ENCODE data around the gene HPCA.
A peak's percentile ranks its signal among the peaks of the same experiment; 100 is the strongest.

HPCA gene

DNA sequence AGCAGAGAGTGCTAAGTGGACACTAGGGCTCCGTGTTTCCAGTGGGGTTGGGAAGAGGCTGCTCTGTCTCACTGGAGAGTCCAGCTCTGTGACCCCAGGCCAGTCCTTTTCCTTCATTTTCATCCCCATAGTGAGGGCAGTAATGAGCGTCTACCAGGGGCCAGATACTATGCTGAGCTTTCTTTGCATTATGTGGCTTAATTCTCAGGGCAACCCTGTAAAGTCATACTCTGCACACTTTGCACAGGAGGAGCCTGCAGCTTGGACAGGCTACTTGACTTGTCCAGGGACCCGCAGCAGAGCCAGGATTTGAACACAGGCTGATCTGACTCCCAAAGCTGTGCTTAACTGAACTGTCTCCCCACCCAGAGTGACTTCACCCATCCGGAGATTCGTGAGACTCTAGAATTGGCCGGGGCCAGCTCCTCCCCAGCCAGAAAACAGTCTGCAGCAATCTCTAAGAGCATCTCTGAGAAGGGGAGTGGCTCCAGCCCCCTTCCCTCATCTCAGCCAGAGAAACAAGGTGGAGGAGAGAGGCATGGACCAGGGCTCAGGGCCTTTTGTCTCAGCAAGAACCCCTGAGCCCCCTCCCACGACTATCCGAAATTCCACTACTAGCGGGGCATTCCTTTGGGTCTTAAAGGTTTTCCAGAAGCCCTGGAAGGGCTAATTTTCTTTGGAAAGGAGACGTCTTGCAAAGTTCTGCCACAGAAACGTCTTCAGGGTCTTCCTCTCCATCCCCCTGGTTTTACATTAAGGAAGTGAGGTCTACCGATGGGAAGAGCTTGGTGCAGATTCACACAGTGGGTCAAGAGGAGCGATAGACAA, 14.7 kb upstream of the HPCA start:
- DNase-seq (ENCODE audit: low spot score), result peak; percentile 35

GRCh38 chr1:32872192-32872460, 14.2 kb upstream of the HPCA start:
- peak; percentile 20 for DNase-seq (ENCODE audit: low spot score)

DNA sequence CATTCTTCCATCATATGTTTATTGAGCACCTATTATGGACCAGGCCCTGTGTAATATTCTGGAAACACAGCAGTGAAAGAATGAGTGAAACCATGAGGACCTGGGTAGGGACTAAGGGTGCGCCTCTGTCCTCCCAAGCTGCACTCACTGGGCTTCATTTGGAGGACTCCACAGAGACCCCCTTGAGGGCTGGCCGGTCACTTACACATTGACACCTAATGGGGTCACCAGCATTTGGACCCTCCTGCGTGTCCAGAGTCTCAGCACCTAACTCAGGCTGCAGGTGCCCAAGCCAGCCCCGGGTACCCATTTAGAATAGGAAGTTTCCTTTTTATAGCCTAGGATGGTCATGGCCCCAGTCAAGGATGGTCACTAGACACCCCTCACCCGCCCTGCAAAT, 12.8 kb upstream of the HPCA start:
- no peak for DNase-seq (ENCODE audit: low spot score)

GRCh38 chr1:32874860-32875752, 11.2 kb upstream of the HPCA start:
- DNase-seq (ENCODE audit: low spot score), result no peak

DNA sequence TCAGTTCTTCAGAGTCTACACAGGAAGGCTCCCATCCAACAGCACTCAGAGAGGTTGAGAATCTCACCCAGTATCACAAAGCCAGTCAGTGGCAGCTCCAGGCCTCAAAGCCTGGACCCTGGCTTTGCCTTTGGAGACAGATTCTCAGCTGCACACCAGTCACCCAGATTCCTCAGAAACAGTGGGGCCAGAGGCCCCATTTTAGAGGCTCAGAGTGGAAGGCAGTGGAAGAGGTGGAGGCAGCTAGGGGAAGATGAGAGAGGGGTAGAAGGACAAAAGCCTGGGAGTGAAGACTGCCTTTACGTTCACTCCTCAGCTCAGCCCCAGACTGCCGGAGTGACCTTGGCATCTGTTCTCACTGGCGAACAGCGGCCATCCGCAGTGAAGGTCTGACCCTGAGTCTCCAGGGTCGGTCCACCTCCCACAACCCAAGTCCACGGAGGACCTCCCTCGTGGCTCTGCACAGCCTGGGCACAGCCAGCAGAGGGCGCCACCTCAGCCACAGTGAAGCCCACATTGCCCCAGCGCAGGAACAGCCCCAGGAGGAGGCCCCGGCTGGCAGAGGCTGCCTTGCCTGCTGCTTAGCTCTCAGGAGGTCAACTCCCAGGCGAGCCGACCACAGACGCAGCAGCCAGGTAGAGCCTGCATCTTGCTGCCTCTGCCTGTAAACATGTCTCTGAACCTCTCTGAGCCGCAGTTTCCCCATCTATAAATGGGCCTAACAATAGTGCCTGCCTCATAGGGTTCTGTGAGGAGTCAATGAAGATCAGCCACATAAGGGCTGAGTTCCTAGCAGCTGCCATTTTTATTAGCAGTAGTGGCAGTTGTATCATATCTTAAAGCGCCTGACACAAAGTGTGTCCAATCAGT, 9.7 kb upstream of the HPCA start:
- DNase-seq (ENCODE audit: low spot score), result peak; percentile 65

- no peak for DNase-seq (ENCODE audit: low spot score)
These were observed 8.8 kb upstream of the HPCA start for GRCh38 chr1:32877211-32878110.

- no peak for DNase-seq (ENCODE audit: low spot score)
These were observed 8.1 kb upstream of the HPCA start for GRCh38 chr1:32878183-32878582.

DNA sequence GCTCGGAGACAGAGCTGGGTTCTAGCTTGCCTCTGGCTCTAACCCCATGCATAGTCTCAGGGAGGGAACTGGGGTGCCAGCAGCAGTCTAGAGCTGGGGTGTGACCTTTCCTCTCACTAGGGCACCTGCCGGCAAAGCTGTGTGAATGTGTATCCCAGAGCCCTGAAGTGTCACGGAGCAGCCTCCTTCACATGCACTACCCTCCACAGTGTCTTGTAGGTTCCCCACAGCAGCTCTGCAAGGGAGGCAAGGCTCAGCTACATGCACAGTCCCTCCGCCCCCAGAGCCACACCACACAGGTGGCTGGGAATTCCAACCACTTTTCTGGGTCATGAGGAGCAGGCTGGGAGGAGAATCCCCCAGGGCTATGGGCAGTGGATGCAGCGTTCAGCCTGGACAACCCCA, 7.7 kb upstream of the HPCA start:
- no peak for DNase-seq (ENCODE audit: low spot score)

GRCh38 chr1:32881291-32881690, 5.0 kb upstream of the HPCA start:
- no peak for DNase-seq (ENCODE audit: low spot score)

GRCh38 chr1:32881871-32882850, 4.1 kb upstream of the HPCA start:
- no peak for DNase-seq (ENCODE audit: low spot score)

- DNase-seq (ENCODE audit: low spot score), result no peak
These were observed 2.8 kb upstream of the HPCA start for GRCh38 chr1:32883338-32884031.

DNA sequence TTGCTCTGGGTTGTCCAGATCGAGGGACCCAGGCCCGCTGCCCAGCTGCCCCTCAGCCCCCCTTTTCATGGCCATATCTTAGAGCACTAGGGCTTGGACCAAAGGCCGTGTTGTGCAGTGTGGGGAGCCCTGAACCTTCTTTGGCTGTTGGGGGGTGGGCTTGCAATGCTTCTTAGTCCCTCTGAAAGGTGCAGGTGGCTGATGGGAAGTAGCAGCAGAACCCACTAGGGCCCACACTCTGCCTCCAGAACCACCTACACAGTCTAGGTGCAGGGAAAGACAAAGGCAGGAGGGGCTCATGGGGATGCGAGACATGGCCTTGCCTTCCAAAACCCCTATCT, 2.3 kb upstream of the HPCA start:
- DNase-seq (ENCODE audit: low spot score), result no peak

GRCh38 chr1:32884726-32885125, 1.6 kb upstream of the HPCA start:
- DNase-seq (ENCODE audit: low spot score), result no peak

DNA sequence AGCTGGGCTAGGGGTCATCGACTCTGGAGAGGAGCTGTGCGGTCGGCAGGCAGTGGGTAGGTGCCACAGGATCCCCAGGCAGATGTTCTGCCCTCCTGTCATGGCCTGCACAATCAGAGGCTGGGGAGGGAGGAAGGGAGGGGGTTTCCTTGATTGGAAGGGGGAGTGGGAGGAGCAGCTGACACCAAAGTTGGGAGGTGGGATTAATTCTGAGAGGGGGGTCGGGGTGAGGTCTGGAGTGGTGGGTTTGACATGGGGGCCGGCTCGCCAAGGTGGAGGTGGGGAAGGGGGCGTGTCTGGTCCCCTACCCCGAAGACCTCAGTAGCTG, 651 bp upstream of the HPCA start:
- DNase-seq (ENCODE audit: low spot score), result no peak

DNA sequence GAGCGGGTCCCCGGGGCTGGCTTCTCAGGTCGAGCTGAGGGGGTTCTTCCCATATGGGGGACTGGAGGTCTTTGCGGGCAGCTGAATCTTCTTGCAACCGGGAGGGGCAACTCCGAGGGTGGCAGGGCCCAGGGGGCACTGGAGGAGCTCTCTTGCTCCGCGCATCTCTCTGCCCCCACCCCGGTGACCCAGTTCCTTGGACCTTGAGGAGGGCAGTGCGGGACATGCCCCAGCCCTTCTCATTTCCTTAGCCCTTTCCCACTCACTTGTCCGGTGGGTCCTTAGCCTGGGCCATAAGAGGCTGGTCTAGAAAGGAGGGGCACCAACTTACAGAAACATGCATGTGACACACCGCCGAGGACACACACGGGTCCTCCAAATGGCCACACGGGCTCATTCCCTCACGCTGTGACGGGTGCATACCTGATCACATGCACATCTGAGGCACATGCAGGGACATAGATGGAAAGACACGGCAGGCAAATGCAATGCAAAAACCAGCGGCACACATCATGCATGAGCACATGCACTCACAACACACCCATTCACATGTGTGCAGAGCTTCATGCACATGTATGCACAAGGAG, 630 bp downstream of the HPCA start:
- DNase-seq (ENCODE audit: low spot score), result no peak

DNA sequence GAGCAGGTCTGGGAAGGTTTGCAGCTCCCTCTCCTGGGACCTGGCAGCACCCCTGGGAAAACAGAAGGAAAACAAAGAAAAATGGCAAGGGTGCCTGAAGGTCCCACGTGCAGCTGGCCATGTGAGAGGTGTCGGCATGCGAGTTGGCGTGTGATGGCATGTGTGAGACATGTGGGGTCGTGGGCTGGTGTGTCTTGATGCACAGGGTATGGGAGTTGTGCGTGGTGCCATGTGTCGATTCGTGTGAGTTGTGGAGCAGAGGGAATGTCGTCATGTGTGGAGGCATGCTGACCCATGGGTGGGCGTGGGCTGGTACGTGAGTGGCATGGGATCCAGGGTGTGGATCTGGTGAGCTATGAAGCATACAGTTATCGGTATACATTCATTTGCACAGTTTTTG, 1.3 kb downstream of the HPCA start:
- no peak for DNase-seq (ENCODE audit: low spot score)

DNA sequence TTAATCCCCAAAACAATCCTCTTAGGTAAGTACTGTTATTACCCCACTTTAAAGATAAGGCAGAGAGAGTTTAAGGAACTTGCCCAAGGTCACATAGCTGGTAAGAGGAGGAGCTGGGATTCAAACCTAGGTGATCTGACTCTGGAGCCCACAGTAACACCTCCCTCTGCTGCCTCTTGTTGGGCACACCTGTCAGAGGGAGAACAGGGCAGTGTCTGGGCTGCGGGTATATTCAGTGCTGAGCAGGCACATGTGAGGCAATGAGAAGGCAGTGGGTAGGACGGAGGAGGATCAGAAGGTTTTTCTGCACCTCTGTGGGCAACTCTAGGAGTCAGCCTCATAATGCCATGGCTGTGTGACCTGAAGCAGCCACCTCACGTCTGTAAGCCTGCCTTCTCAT, 1.8 kb downstream of the HPCA start:
- no peak for DNase-seq (ENCODE audit: low spot score)

DNA sequence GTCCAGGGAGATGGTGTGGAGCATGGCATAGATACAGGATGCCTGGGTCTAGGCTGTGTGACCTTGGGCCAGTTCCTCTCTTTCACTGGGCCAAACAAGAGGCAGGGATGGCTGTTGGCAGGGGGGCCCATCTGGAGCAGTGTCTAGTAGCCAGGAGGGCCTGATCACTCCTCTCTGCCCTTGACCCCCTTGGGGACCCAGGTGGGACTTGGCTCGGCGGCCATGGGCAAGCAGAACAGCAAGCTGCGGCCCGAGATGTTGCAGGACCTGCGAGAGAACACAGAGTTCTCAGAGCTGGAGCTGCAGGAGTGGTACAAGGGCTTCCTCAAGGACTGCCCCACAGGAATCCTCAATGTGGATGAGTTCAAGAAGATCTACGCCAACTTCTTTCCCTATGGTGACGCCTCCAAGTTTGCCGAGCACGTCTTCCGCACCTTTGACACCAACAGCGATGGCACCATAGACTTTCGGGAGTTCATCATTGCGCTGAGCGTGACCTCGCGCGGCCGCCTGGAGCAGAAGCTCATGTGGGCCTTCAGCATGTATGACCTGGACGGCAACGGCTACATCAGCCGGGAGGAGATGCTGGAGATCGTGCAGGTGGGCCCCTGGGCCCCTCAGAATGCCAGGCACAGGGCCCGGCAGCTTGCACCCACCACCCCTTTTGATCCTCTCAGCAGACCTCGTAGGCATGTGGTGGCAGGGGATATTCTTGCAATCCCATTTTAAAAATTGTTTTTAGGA, 2.6 kb downstream of the HPCA start:
- no peak for DNase-seq (ENCODE audit: low spot score)

All from NAMALWA (cell line).